ENCODE measurements around the gene DRAM2. TPM values are rescaled to one million over a fixed set of nuclear protein-coding genes. Genes with fewer than 3 reads are reported as not detected.

The DRAM2 gene
- total RNA-seq, 1 experiment from 2014 or later, result 17.0 TPM

- no peaks in the 10 kb centered on the region for H3K9me3 ChIP-seq (ENCODE audit: low read depth, low read length, poor library complexity, severe bottlenecking)
- no peak for TF ChIP-seq EZH2 (IDR thresholded peaks at IDR 0.05; ENCODE audit: borderline replicate concordance, low read depth, low read length, poor library complexity, severe bottlenecking)
- TF ChIP-seq CTCF (conservative IDR thresholded peaks at IDR 0.05; ENCODE audit: low read depth, low read length), result no peak
- H3K27me3 ChIP-seq (replicated peaks; ENCODE audit: insufficient read depth, low read depth, low read length, poor library complexity), result no peaks in the 10 kb centered on the region
- BruUV-seq (replicated peaks), result no TSS peak
- ChIA-PET POLR2A (ENCODE audit: low non-redundant PET) (no interaction called here), CTCF (no interaction called here)
- no peak for DNase-seq (ENCODE audit: low spot score)
- peaks cover 18% of the 10 kb centered on the region for H3K36me3 ChIP-seq (ENCODE audit: insufficient read depth, low read length, poor library complexity, severe bottlenecking)
- intact Hi-C loops (cut with micrococcal nuclease; ENCODE audit: unreplicated experiment), result no loop called here
- no peaks in the 10 kb centered on the region for H3K4me1 ChIP-seq (ENCODE audit: insufficient read depth, low read length, poor library complexity, severe bottlenecking)
- H3K4me3 ChIP-seq (ENCODE audit: low read depth, low read length, poor library complexity, severe bottlenecking), result no peak overlapping the region
- H3K27ac ChIP-seq (ENCODE audit: low read depth, low read length, poor library complexity, severe bottlenecking), result no peak overlapping the region
Observed at GRCh38 chr1:111127923-111128643, 11.8 kb downstream of the DRAM2 start.

GRCh38 chr1:111126354-111126753 lies 13.5 kb downstream of the DRAM2 start:
- no peak overlapping the region for H3K27ac ChIP-seq (ENCODE audit: low read depth, low read length, poor library complexity, severe bottlenecking)
- intact Hi-C loops (cut with micrococcal nuclease; ENCODE audit: unreplicated experiment), result no loop called here
- H3K36me3 ChIP-seq (ENCODE audit: insufficient read depth, low read length, poor library complexity, severe bottlenecking), result peaks cover 18% of the 10 kb centered on the region
- H3K4me3 ChIP-seq (ENCODE audit: low read depth, low read length, poor library complexity, severe bottlenecking), result no peak overlapping the region
- no peak for DNase-seq (ENCODE audit: low spot score)
- BruUV-seq (replicated peaks), result no TSS peak
- ChIA-PET CTCF (no interaction called here), POLR2A (ENCODE audit: low non-redundant PET) (no interaction called here)
- no peaks in the 10 kb centered on the region for H3K9me3 ChIP-seq (ENCODE audit: low read depth, low read length, poor library complexity, severe bottlenecking)
- H3K27me3 ChIP-seq (replicated peaks; ENCODE audit: insufficient read depth, low read depth, low read length, poor library complexity), result no peaks in the 10 kb centered on the region
- TF ChIP-seq EZH2 (IDR thresholded peaks at IDR 0.05; ENCODE audit: borderline replicate concordance, low read depth, low read length, poor library complexity, severe bottlenecking) (no peak), CTCF (conservative IDR thresholded peaks at IDR 0.05; ENCODE audit: low read depth, low read length) (no peak)
- no peaks in the 10 kb centered on the region for H3K4me1 ChIP-seq (ENCODE audit: insufficient read depth, low read length, poor library complexity, severe bottlenecking)

DNA sequence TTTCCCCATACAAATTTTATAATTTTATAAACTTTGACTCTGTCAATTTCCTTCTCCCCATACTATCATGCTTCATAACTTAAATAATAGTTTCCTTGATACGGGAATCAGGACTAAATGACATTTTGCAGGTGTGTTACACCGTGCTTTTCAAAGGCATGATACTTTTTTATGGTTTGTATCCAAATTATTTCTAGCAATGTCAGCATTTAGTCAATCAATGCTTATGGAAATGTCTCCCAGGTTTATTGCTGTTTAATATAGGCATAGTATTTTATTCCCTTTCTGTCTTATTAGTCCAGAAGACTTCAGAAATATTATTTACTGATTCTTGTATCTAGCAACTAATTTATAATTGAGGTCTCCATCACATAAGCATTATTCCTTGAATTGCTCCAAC lies 23.4 kb downstream of the DRAM2 start:
- Histone ChIP-seq H3K9me3 (ENCODE audit: low read depth, low read length, poor library complexity, severe bottlenecking) (no peaks in the 10 kb centered on the region), H3K27me3 (replicated peaks; ENCODE audit: insufficient read depth, low read depth, low read length, poor library complexity) (no peaks in the 10 kb centered on the region), H3K27ac (ENCODE audit: low read depth, low read length, poor library complexity, severe bottlenecking) (no peak overlapping the region), H3K36me3 (ENCODE audit: insufficient read depth, low read length, poor library complexity, severe bottlenecking) (peaks cover 16% of the 10 kb centered on the region), H3K4me1 (ENCODE audit: insufficient read depth, low read length, poor library complexity, severe bottlenecking) (no peaks in the 10 kb centered on the region), H3K4me3 (ENCODE audit: low read depth, low read length, poor library complexity, severe bottlenecking) (no peak overlapping the region)
- ChIA-PET CTCF (no interaction called here), POLR2A (ENCODE audit: low non-redundant PET) (no interaction called here)
- intact Hi-C loops (cut with micrococcal nuclease; ENCODE audit: unreplicated experiment), result no loop called here
- no peak for DNase-seq (ENCODE audit: low spot score)
- no peak for TF ChIP-seq EZH2 (IDR thresholded peaks at IDR 0.05; ENCODE audit: borderline replicate concordance, low read depth, low read length, poor library complexity, severe bottlenecking)
- TF ChIP-seq CTCF (conservative IDR thresholded peaks at IDR 0.05; ENCODE audit: low read depth, low read length), result no peak
- no TSS peak for BruUV-seq (replicated peaks)

Measured in A673 (cell line).